ENCODE measurements around the gene ATP5F1B.

Gene ATP5F1B

DNA sequence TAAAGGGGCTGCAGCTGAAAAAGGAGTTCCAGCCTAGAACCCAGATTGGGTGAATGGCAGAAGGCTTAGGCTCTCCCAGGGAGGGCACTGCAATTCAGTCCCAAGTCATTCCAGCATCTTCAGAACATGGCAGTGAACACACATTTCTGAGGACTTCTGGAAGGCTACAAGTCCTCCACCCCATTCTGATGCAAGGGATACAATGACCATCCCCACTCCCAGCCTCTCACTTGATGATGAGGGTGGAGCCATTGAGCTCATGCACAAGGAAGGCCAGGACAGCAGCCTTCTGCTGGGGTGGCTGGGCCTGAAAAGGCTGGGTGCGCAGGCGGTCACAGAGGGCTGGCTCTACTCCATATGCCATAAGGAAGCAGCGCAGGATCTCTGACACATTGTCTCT lies 41.4 kb downstream of the ATP5F1B start:
- H3K79me2 ChIP-seq (ENCODE audit: low read length): 0 out of 2 replicates have a peak, but pooled peaks cover under 1% of the 10 kb centered on the region
- no peak overlapping the region for H3K9ac ChIP-seq (ENCODE audit: low read length)
- no peak overlapping the region for H3K27ac ChIP-seq (ENCODE audit: low read length)
- H3F3A ChIP-seq (ENCODE audit: insufficient read depth, low read length): no peaks in the 10 kb centered on the region
- H3K27me3 ChIP-seq (replicated peaks; ENCODE audit: insufficient read depth, low read length): no peaks in the 10 kb centered on the region
- no peaks in the 10 kb centered on the region for H3K9me2 ChIP-seq (replicated peaks; ENCODE audit: insufficient read depth, low read length)
- H2AFZ ChIP-seq (ENCODE audit: low read length): no peak overlapping the region
- no peaks in the 10 kb centered on the region for H3K4me1 ChIP-seq (ENCODE audit: low read length)
- no peak overlapping the region for H3K4me2 ChIP-seq (ENCODE audit: low read depth, low read length)
- no peaks in the 10 kb centered on the region for H3K9me3 ChIP-seq (replicated peaks; ENCODE audit: insufficient read depth, low read length)
- no peaks in the 10 kb centered on the region for H4K20me1 ChIP-seq (ENCODE audit: insufficient read depth, low read length)
- no peak for DNase-seq
- H3K36me3 ChIP-seq (replicated peaks; ENCODE audit: insufficient read depth, low read length): peaks cover 23% of the 10 kb centered on the region
- TF ChIP-seq EZH2phosphoT487 (IDR thresholded peaks at IDR 0.05; ENCODE audit: low read length) (no peak), EZH2 (optimal IDR thresholded peaks at IDR 0.05; ENCODE audit: low read depth, low read length) (no peak)
- TF ChIP-seq, protein P1, sequence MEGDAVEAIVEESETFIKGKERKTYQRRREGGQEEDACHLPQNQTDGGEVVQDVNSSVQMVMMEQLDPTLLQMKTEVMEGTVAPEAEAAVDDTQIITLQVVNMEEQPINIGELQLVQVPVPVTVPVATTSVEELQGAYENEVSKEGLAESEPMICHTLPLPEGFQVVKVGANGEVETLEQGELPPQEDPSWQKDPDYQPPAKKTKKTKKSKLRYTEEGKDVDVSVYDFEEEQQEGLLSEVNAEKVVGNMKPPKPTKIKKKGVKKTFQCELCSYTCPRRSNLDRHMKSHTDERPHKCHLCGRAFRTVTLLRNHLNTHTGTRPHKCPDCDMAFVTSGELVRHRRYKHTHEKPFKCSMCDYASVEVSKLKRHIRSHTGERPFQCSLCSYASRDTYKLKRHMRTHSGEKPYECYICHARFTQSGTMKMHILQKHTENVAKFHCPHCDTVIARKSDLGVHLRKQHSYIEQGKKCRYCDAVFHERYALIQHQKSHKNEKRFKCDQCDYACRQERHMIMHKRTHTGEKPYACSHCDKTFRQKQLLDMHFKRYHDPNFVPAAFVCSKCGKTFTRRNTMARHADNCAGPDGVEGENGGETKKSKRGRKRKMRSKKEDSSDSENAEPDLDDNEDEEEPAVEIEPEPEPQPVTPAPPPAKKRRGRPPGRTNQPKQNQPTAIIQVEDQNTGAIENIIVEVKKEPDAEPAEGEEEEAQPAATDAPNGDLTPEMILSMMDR (IDR thresholded peaks at IDR 0.05; ENCODE audit: low read length): no peak
- no peak overlapping the region for H3K4me3 ChIP-seq (ENCODE audit: low read length)

DNA sequence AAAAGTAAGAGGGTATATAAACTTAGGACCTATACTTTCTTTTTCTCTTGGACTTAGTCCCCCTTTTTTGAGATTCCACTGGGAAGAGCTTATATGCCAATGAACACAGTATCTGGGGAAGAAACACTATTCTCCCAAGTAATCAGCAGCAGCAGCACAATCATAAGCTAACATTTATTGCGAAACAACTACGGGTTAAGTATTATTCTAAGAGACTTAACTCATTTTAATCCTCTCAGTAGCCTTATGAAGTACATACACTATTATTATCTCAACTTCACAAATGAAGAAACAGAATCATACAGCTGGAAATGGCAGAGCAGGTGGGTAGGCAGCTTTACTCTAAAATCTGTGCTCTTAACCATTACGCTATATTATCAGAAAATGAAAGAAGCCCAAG lies 43.5 kb downstream of the ATP5F1B start:
- no peaks in the 10 kb centered on the region for H3K4me1 ChIP-seq (ENCODE audit: low read length)
- no peaks in the 10 kb centered on the region for H3K79me2 ChIP-seq (ENCODE audit: low read length)
- H3K4me3 ChIP-seq (ENCODE audit: low read length): no peak overlapping the region
- H2AFZ ChIP-seq (ENCODE audit: low read length): no peak overlapping the region
- H3K36me3 ChIP-seq (replicated peaks; ENCODE audit: insufficient read depth, low read length): peaks cover 32% of the 10 kb centered on the region
- H3K27ac ChIP-seq (ENCODE audit: low read length): no peak overlapping the region
- DNase-seq: no peak
- H3F3A ChIP-seq (ENCODE audit: insufficient read depth, low read length): no peaks in the 10 kb centered on the region
- no peak overlapping the region for H3K9ac ChIP-seq (ENCODE audit: low read length)
- no peaks in the 10 kb centered on the region for H3K9me2 ChIP-seq (replicated peaks; ENCODE audit: insufficient read depth, low read length)
- no peaks in the 10 kb centered on the region for H3K9me3 ChIP-seq (replicated peaks; ENCODE audit: insufficient read depth, low read length)
- TF ChIP-seq EZH2phosphoT487 (IDR thresholded peaks at IDR 0.05; ENCODE audit: low read length) (no peak), EZH2 (optimal IDR thresholded peaks at IDR 0.05; ENCODE audit: low read depth, low read length) (no peak)
- TF ChIP-seq, protein P1 (IDR thresholded peaks at IDR 0.05; ENCODE audit: low read length): no peak
- no peaks in the 10 kb centered on the region for H4K20me1 ChIP-seq (ENCODE audit: insufficient read depth, low read length)
- H3K4me2 ChIP-seq (ENCODE audit: low read depth, low read length): no peak overlapping the region
- no peaks in the 10 kb centered on the region for H3K27me3 ChIP-seq (replicated peaks; ENCODE audit: insufficient read depth, low read length)

DNA sequence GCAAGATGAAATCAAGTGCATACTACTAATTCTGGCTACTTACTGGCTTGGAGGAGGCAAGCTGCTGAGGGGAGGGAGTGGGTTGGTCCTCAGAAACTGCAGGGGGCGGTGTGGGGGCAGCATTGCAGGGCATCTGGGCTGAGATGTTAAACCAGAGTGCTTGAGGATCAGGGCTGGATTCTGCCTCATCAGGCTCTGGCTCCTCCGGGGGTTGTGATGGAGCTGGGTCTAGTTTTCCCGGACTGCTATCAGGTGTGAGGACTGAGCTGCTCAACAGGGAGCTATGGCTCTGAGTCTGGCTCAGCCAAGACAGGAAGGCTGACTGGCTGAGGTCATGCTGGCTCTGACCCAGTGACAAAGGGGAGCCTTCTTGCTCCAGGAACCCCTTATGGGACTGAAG lies 44.3 kb downstream of the ATP5F1B start:
- Histone ChIP-seq H3K27me3 (replicated peaks; ENCODE audit: insufficient read depth, low read length) (no peaks in the 10 kb centered on the region), H4K20me1 (ENCODE audit: insufficient read depth, low read length) (no peaks in the 10 kb centered on the region), H3K4me1 (ENCODE audit: low read length) (no peaks in the 10 kb centered on the region), H3K36me3 (replicated peaks; ENCODE audit: insufficient read depth, low read length) (peaks cover 32% of the 10 kb centered on the region), H3K79me2 (ENCODE audit: low read length) (no peaks in the 10 kb centered on the region), H2AFZ (ENCODE audit: low read length) (no peak overlapping the region), H3K9me3 (replicated peaks; ENCODE audit: insufficient read depth, low read length) (no peaks in the 10 kb centered on the region), H3K4me2 (ENCODE audit: low read depth, low read length) (no peak overlapping the region), H3K9me2 (replicated peaks; ENCODE audit: insufficient read depth, low read length) (no peaks in the 10 kb centered on the region), H3K27ac (ENCODE audit: low read length) (no peak overlapping the region), H3K9ac (ENCODE audit: low read length) (no peak overlapping the region), H3F3A (ENCODE audit: insufficient read depth, low read length) (0 out of 2 replicates have a peak, but pooled peaks cover under 1% of the 10 kb centered on the region), H3K4me3 (ENCODE audit: low read length) (no peak overlapping the region)
- TF ChIP-seq EZH2phosphoT487 (IDR thresholded peaks at IDR 0.05; ENCODE audit: low read length) (no peak), EZH2 (optimal IDR thresholded peaks at IDR 0.05; ENCODE audit: low read depth, low read length) (no peak)
- TF ChIP-seq, protein P1 (IDR thresholded peaks at IDR 0.05; ENCODE audit: low read length): peak; percentile 26
- no peak for DNase-seq

Measured in MM.1S (cell line).